ENCODE measurements around the gene TOB1. TPM values are rescaled to one million over a fixed set of nuclear protein-coding genes. Genes with fewer than 3 reads are reported as not detected.

TOB1 gene
- total RNA-seq, 2 experiments from 2014 or later: 419 to 449 TPM

GRCh38 chr17:50839591-50840310 lies 26.4 kb downstream of the TOB1 start:
- H3K4me1 Mint-ChIP-seq (ENCODE audit: low read depth): no peaks in the 10 kb centered on the region
- intact Hi-C loops (cut with DNase I, micrococcal nuclease): loop anchor here in 1 of 2 experiments (2.0 to 5.0 kb wide), 2 partner anchors 209 to 362 kb away; partner anchors contain the start of gene RSAD1
- H3K27ac ChIP-seq (ENCODE audit: low read depth in 1 of 2, low read length in 2 of 2): no peak overlapping the region
- no peak for DNase-seq
- ATAC-seq (ENCODE audit: poor library complexity): no peak
- no peaks in the 10 kb centered on the region for H3K27me3 ChIP-seq (ENCODE audit: control insufficient read depth in 1 of 2, insufficient read depth in 2 of 2, low read length in 2 of 2)
- H3K4me3 Mint-ChIP-seq: no peak overlapping the region
- no peak for TF ChIP-seq CTCF (IDR thresholded peaks at IDR 0.05)
- peaks cover 12% of the 10 kb centered on the region for H3K4me1 ChIP-seq (ENCODE audit: insufficient read depth, low read length)
- H3K9me3 ChIP-seq (ENCODE audit: control insufficient read depth in 1 of 2, insufficient read depth in 1 of 2, low read length in 2 of 2): no peaks in the 10 kb centered on the region
- no peaks in the 10 kb centered on the region for H3K36me3 Mint-ChIP-seq (ENCODE audit: low read depth)
- H3K27me3 Mint-ChIP-seq: peaks cover 3% of the 10 kb centered on the region
- no peak overlapping the region for H3K27ac Mint-ChIP-seq
- no peak overlapping the region for H3K4me3 ChIP-seq (ENCODE audit: low read length)
- CTCF ChIA-PET: no interaction called here
- H3K9me3 Mint-ChIP-seq: no peaks in the 10 kb centered on the region
- H3K36me3 ChIP-seq (ENCODE audit: insufficient read depth, low read length): no peaks in the 10 kb centered on the region
- POLR2A ChIA-PET: no interaction called here

GRCh38 chr17:50837980-50838954 lies 27.9 kb downstream of the TOB1 start:
- peaks cover 12% of the 10 kb centered on the region for H3K4me1 ChIP-seq (ENCODE audit: insufficient read depth, low read length)
- no peaks in the 10 kb centered on the region for H3K9me3 ChIP-seq (ENCODE audit: control insufficient read depth in 1 of 2, insufficient read depth in 1 of 2, low read length in 2 of 2)

More at GRCh38 chr17:50837980-50838954, 27.9 kb downstream of the TOB1 start:
- no peak overlapping the region for H3K27ac ChIP-seq (ENCODE audit: low read depth in 1 of 2, low read length in 2 of 2)
- no peak for TF ChIP-seq CTCF (IDR thresholded peaks at IDR 0.05)
- ChIA-PET POLR2A (no interaction called here), CTCF (no interaction called here)
- intact Hi-C loops (cut with DNase I, micrococcal nuclease): no loop called here
- H3K27ac Mint-ChIP-seq: no peak overlapping the region
- H3K4me3 ChIP-seq (ENCODE audit: low read length): no peak overlapping the region
- H3K36me3 ChIP-seq (ENCODE audit: insufficient read depth, low read length): no peaks in the 10 kb centered on the region
- peaks cover 8% of the 10 kb centered on the region for H3K27me3 Mint-ChIP-seq
- H3K36me3 Mint-ChIP-seq (ENCODE audit: low read depth): no peaks in the 10 kb centered on the region
- ATAC-seq (ENCODE audit: poor library complexity) (no peak), DNase-seq (no peak)
- no peaks in the 10 kb centered on the region for H3K9me3 Mint-ChIP-seq
- no peak overlapping the region for H3K4me3 Mint-ChIP-seq
- no peaks in the 10 kb centered on the region for H3K4me1 Mint-ChIP-seq (ENCODE audit: low read depth)
- peaks cover 0 to 5% of the 10 kb centered on the region in 2 experiments for H3K27me3 ChIP-seq (ENCODE audit: control insufficient read depth in 1 of 2, insufficient read depth in 2 of 2, low read length in 2 of 2)
